HG02763 (cell line): ENCODE results near the gene CENPT.
"Not testable (repeated sequence)": the region's sequence is repeated elsewhere in the genome, so short reads cannot be mapped to it uniquely, and the experiment has no call there.

Experiments
- ATAC-seq: cut with Tn5 transposase; IDR thresholded peaks from one replicate; pipeline ENCODE4 v1.9.1; 2021; ENCODE audit warnings: mild to moderate bottlenecking, moderate library complexity; ENCODE audit not compliant: unreplicated experiment

The CENPT gene

GRCh38 chr16:67846320-67847063 is 1.0 kb downstream of the CENPT start, which contains the start of gene NUTF2:
NUTF2 (plus strand) TSS chr16:67846933; CDS start chr16:67865131, 18,198 bp downstream.
- peak; percentile 69 for ATAC-seq

- ATAC-seq = no peak
Measured at GRCh38 chr16:67846063-67846319, 1.5 kb downstream of the CENPT start.

DNA sequence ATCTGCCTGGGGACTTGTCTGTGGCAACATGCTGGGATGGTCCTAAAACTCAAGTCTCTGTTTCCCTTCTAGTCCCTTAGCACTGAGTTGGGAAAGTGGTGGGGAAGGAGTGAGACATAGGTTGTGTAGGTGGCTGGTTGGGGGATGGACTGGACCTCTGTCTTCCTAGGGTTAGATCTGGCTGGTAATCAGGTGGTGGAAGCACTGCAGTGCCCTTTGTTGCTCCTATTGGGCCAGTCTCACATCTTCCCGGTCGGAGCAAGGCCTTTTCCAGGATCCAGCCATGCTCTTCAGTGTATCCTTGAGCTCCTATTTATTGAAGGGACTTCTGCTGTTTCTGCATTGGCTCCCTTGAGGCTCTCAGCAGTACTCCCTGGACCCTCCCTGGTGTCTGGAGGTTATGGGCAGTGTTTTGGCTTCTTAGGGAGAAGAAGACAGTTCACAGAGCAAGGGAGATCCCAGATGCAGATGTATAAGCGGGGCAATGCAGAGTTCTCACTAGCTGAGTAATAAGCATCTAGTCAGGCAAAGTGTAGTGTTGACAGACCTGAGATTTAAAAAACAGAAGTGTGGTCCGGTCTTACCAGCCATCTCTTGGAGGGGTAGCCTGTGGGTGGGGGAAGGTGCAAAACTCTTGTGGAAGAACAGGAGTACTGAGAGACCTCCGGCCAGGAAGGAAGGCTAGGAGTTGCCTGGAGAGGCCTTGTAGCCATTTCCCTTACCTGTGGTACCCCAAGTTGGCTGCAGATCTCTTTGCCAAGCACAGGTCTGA is 2.0 kb downstream of the CENPT start:
- no peak for ATAC-seq

DNA sequence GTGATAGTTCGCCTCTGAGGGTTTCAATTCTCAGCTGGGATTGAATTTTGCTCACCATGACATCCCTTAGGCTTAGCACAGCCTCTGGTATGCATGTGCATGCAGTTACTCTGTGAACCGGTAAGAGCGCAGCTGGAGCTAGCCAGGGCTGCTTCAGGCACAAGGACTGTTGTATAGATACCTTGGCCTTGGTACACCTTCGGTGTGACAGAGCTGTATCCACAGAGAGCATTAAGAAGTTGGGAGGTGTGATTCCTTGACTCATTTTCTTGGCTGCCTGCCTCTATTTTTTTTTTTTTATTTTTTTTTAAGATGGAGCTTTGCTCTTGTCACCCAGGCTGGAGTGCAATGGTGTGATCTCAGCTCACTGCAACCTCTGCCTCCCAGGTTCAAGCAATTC is 3.0 kb downstream of the CENPT start:
- ATAC-seq = no peak

DNA sequence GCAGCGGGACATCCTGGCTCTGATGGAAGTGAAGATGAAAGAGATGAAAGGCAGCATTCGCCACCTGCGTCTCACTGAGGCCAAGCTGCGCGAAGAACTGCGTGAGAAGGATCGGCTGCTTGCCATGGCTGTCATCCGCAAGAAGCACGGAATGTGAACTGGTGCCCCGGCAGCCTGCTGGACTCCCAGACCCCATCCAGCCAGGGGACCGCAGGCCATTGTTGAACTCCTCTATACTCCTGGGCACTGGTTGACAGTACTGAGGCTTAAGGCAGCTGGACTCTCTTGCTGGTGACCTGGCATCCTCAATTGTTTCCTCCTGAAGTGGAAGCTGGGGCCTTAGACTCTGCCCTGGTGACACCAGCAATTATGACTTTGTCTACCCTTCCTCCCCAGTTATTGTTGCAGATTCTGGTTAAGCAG is 4.1 kb downstream of the CENPT start:
- no peak for ATAC-seq

DNA sequence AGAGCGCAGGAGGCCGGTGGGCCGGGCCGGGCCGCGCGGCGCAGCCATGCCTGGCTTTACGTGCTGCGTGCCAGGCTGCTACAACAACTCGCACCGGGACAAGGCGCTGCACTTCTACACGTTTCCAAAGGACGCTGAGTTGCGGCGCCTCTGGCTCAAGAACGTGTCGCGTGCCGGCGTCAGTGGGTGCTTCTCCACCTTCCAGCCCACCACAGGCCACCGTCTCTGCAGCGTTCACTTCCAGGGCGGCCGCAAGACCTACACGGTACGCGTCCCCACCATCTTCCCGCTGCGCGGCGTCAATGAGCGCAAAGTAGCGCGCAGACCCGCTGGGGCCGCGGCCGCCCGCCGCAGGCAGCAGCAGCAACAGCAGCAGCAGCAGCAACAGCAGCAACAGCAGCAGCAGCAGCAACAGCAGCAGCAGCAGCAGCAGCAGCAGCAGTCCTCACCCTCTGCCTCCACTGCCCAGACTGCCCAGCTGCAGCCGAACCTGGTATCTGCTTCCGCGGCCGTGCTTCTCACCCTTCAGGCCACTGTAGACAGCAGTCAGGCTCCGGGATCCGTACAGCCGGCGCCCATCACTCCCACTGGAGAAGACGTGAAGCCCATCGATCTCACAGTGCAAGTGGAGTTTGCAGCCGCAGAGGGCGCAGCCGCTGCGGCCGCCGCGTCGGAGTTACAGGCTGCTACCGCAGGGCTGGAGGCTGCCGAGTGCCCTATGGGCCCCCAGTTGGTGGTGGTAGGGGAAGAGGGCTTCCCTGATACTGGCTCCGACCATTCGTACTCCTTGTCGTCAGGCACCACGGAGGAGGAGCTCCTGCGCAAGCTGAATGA is 4.8 kb downstream of the CENPT start:
- ATAC-seq = peak; percentile 9

GRCh38 chr16:67841816-67842508 is 5.5 kb downstream of the CENPT start, which contains the start of gene THAP11:
THAP11 (plus strand) TSS chr16:67842320; CDS start chr16:67842555, 235 bp downstream.
- peak; percentile 46 for ATAC-seq

DNA sequence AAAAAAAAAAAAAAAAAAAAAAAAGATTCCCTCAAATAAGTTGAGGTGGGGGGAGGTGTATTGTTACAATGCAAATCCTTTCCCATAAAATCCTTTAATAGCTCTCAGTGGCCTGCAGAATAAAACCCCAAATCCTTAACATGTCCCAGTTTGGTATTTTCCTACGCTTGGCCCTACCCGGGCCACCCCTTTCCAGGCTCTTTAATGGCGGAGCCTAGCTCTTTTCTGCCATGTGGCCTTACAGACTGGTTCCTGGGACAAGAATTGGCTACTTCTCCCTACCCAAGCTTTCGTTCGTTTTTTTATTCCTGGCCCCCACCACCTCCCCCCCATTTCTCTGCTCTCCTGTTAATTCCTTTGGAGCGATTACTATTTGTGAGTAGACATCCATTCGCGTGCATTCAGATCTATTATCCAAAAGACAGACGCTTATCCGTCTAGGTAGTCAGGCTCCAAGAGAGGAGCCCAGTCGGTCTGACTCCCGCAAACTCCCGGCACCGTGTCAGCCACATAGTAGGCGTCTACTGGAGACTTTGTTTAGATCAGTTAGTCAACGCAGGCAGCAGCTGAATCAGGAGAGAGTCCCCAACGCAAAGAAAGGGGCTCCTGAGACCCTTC is 6.2 kb downstream of the CENPT start:
- ATAC-seq = no peak

DNA sequence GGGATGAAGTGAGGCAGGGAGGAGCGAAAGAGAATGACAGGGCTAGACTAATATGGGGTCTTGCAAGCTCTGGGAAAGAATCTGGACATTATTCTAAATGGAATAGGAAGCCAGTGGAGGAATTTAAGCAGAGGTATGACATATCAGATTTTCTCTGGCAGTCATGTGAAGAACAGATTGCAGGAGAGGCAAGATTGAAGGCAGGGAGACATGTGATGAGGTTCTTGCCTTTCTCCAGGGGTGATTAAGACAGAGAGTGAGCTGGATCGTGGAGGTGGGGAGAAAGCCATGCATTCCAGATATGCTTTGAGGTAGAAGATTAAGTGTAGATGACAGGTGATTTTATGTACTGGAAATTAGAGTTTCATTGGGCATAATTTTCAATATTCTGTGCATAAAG is 9.7 kb downstream of the CENPT start:
- ATAC-seq = no peak

DNA sequence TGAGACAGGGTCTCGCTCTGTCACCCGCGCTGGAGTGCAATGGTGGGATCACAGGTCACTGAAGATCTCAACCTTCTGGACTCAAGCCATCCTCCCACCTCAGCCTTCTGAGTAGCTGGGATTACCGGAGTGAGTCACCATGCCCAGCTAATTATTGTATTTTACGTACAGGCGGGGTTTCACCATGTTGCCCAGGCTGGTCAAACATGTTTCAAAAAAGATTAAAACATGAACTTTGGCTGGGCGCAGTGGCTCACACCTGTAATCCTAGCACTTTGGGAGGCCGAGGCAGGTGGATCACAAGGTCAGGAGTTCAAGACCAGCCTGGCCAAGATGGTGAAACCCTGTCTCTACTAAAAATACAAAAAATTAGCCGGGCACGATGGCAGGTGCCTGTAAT is 10.3 kb downstream of the CENPT start:
- ATAC-seq = not testable (repeated sequence)

GRCh38 chr16:67834242-67834614 is 13.3 kb downstream of the CENPT start:
- no peak for ATAC-seq

DNA sequence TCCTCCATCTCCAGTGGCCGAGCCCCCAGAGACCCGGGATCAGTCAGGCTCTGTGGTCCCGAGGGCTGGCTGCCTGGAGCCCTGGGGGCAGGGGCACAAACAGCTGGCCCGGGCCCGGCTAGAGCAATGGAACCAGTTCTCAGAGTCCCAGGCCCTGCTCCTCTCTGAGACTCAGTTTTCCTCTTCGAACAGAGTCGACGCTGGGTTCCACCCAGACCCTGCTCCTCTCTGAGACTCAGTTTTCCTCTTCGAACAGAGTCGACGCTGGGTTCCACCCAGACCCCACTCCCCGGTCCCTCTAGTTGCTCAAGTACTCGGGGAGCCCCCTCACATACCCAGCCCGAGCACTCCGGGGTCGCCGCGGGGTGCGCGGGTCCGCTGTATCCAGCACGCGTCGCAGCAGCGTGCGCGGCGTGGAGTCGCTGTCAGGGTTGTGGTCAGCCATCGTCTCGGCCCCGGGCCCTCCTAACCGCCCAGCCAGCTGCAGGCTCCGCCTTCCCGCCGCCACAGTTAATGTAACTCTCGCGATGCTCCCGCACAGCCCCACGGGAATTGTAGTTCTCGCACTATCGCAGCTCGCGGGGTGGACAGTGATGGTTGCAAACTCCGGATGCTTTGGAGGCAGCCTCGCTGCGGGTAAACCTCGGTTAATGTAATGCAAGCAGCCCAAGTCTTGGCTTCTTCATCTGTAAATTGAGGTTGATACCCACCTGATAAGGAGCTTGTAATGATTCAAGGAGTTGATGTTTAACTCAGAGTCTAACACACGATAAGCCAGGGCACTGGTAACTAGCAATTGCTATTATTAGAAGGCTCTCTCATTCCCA is 13.9 kb downstream of the CENPT start:
- ATAC-seq = peak; percentile 95

- no peak for ATAC-seq
Measured at GRCh38 chr16:67833030-67833414, 14.5 kb downstream of the CENPT start.

GRCh38 chr16:67828651-67829050 is 18.8 kb downstream of the CENPT start:
- ATAC-seq = no peak

- no peak for ATAC-seq
Measured at GRCh38 chr16:67825906-67826305, 21.6 kb downstream of the CENPT start.

GRCh38 chr16:67825119-67825518 is 22.4 kb downstream of the CENPT start:
- ATAC-seq = no peak

DNA sequence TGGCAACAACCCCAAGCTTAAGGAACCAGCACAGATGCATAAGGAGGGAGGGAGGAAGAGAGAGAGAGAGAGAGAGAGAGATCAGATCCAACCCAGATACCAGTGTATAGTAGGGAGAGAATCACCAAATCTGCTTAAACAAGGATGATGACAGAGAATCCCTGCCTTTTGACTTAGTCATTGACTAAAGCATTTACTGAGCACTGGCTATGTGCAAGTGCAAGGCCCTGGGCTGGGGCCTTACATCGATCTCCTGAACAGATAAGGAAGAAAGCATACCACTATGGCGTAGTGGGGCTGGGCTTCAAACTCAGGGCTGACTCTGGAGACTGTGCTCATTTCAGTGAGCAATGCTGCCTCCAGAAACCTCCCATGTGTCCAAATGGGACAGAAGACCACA is 25.0 kb downstream of the CENPT start:
- no peak for ATAC-seq

DNA sequence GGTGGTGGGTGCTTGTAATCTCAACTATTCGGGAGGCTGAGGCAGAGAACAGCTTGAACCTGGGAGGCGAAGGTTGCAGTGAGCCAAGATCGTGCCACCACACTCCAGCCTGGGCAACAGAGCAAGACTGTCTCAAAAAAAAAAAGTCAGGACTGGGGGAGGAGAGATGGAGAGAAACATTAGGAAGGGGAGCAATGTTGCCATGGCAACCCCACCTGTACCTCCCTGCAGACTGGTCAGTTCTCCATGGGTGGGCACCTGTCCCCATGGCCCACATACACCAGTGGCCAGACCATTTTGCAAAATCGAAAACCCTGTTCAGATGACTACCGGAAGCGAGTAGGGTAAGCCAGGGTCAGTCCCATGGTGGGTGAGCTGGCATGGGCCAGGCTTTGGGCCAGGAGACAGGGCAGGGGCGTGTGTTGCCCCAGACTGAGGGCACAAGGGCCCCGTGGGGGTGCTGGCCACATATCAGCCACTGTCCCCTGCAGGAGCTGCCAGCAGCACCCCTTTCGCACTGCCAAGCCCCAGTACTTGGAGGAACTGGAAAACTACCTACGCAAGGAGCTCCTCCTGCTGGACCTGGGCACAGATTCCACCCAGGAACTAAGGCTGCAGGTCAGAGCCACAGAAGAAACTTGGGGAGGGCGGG is 26.8 kb downstream of the CENPT start:
- no peak for ATAC-seq

- no peak for ATAC-seq
Measured at GRCh38 chr16:67814567-67814966, 32.9 kb downstream of the CENPT start.
